ENCODE results near the gene ASF1A.

DNA sequence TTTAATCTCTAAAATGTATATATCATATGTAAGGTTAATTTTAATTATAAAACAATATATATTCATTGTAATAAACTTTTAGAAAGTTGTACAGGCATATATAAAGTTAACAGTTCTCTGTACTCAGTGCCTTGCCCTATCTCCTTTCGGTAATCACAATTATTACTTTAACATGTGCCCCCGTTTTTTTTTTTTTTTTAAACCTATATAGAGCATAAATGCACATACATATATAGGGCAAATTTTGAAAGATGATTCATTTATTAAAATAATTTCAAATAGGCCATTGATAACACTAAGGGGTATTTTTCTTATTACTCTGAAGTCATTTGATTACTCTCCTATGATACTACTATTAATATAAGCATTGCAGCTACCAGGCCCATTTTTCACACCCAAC is 1.9 kb downstream of the ASF1A start:
- TF ChIP-seq, protein P1, sequence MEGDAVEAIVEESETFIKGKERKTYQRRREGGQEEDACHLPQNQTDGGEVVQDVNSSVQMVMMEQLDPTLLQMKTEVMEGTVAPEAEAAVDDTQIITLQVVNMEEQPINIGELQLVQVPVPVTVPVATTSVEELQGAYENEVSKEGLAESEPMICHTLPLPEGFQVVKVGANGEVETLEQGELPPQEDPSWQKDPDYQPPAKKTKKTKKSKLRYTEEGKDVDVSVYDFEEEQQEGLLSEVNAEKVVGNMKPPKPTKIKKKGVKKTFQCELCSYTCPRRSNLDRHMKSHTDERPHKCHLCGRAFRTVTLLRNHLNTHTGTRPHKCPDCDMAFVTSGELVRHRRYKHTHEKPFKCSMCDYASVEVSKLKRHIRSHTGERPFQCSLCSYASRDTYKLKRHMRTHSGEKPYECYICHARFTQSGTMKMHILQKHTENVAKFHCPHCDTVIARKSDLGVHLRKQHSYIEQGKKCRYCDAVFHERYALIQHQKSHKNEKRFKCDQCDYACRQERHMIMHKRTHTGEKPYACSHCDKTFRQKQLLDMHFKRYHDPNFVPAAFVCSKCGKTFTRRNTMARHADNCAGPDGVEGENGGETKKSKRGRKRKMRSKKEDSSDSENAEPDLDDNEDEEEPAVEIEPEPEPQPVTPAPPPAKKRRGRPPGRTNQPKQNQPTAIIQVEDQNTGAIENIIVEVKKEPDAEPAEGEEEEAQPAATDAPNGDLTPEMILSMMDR (IDR thresholded peaks at IDR 0.05) = no peak
- TF ChIP-seq POLR2A (IDR thresholded peaks at IDR 0.05) (no peak), EP300 (IDR thresholded peaks at IDR 0.05; ENCODE audit: low read depth) (no peak)

Data from transverse colon (tissue), 3 donors.